H9 (cell line): ENCODE data around the gene CRY1. TPM values are rescaled to one million over a fixed set of nuclear protein-coding genes. Genes with fewer than 3 reads are reported as not detected.

Experiments
- DNase-seq: peaks from one replicate; pipeline ENCODE4 v3.0.0-alpha.2; 2017
- H2AFZ ChIP-seq: one replicate; pipeline ENCODE4 v1.6.1; 2013; ENCODE audit warnings: mild to moderate bottlenecking, low read length, control low read depth, moderate library complexity
- H2AK5ac ChIP-seq: 2 replicates; pipeline ENCODE4 v1.6.1; 2013; ENCODE audit warnings: low read length, control low read depth, mixed read lengths; ENCODE audit not compliant: insufficient read length
- H2BK120ac ChIP-seq: one replicate; pipeline ENCODE4 v1.6.1; 2013; ENCODE audit warnings: low read depth, mild to moderate bottlenecking, low read length, control low read depth, inconsistent platforms; ENCODE audit not compliant: poor library complexity, severe bottlenecking
- H2BK12ac ChIP-seq: 2 replicates; pipeline ENCODE4 v1.6.1; 2013; ENCODE audit warnings: low read length, control low read depth, mixed read lengths, low read depth; ENCODE audit not compliant: insufficient read length
- H2BK15ac ChIP-seq: 2 replicates; pipeline ENCODE4 v1.6.1; 2013; ENCODE audit warnings: low read depth, low read length, control low read depth
- H2BK20ac ChIP-seq: one replicate; pipeline ENCODE4 v1.6.1; 2013; ENCODE audit warnings: low read depth, mild to moderate bottlenecking, low read length, control low read depth, inconsistent platforms; ENCODE audit not compliant: poor library complexity, severe bottlenecking
- H2BK5ac ChIP-seq: 2 replicates; pipeline ENCODE4 v1.6.1; 2013; ENCODE audit warnings: low read length, control low read depth, mixed read lengths; ENCODE audit not compliant: insufficient read length
- H3K14ac ChIP-seq: 2 replicates; pipeline ENCODE4 v1.6.1; 2013; ENCODE audit warnings: low read length, control low read depth; ENCODE audit not compliant: insufficient read depth
- H3K18ac ChIP-seq: 2 replicates; pipeline ENCODE4 v1.6.1; 2013; ENCODE audit warnings: low read depth, mild to moderate bottlenecking, mixed read lengths, low read length, control low read depth; ENCODE audit not compliant: insufficient read length
- H3K23ac ChIP-seq: 2 replicates; pipeline ENCODE4 v1.6.1; 2013; ENCODE audit warnings: low read length, control low read depth, mixed read lengths, low read depth; ENCODE audit not compliant: insufficient read length
- H3K23me2 ChIP-seq: 2 replicates; pipeline ENCODE4 v1.6.1; 2013; ENCODE audit warnings: low read depth, mild to moderate bottlenecking, mixed read lengths, low read length, control low read depth; ENCODE audit not compliant: insufficient read length, poor library complexity, severe bottlenecking
- H3K27ac ChIP-seq: 2 replicates; pipeline ENCODE4 v1.5.1; 2013; ENCODE audit warnings: low read length, control low read depth, mixed read lengths, low read depth; ENCODE audit not compliant: insufficient read length
- H3K27me3 ChIP-seq: 2 replicates; pipeline ENCODE4 v1.6.1; 2013; ENCODE audit warnings: low read length, control low read depth, inconsistent platforms; ENCODE audit not compliant: insufficient read depth
- H3K4ac ChIP-seq: 2 replicates; pipeline ENCODE4 v1.6.1; 2013; ENCODE audit warnings: low read depth, mild to moderate bottlenecking, control low read depth, inconsistent platforms, low read length, moderate library complexity
- H3K4me1 ChIP-seq: 2 replicates; pipeline ENCODE4 v1.6.1; 2013; ENCODE audit warnings: low read length, control low read depth, inconsistent platforms; ENCODE audit not compliant: insufficient read depth
- H3K4me2 ChIP-seq: 2 replicates; pipeline ENCODE4 v1.6.1; 2013; ENCODE audit warnings: low read length, control low read depth, mixed read lengths; ENCODE audit not compliant: insufficient read length, insufficient read depth
- H3K56ac ChIP-seq: 2 replicates; pipeline ENCODE4 v1.6.1; 2013; ENCODE audit warnings: low read depth, mild to moderate bottlenecking, mixed read lengths, low read length, control low read depth; ENCODE audit not compliant: insufficient read length
- H3K79me1 ChIP-seq: 2 replicates; pipeline ENCODE4 v1.6.1; 2013; ENCODE audit warnings: low read depth, mild to moderate bottlenecking, moderate library complexity, low read length, control low read depth, inconsistent platforms; ENCODE audit not compliant: insufficient read depth, poor library complexity, severe bottlenecking
- H3K79me2 ChIP-seq: 2 replicates; pipeline ENCODE4 v1.6.1; 2013; ENCODE audit warnings: low read length, control low read depth, inconsistent platforms; ENCODE audit not compliant: insufficient read depth
- H3K9ac ChIP-seq: 2 replicates; pipeline ENCODE4 v1.6.1; 2013; ENCODE audit warnings: low read length, control low read depth, mixed read lengths; ENCODE audit not compliant: insufficient read length; ENCODE audit errors: extremely low read depth
- H3K9me3 ChIP-seq: one replicate; pipeline ENCODE4 v1.6.1; 2013; ENCODE audit warnings: low read depth, low read length, inconsistent platforms; ENCODE audit not compliant: control insufficient read depth
- H3T11ph ChIP-seq: one replicate; pipeline ENCODE4 v1.6.1; 2013; ENCODE audit warnings: mild to moderate bottlenecking, low read length, control low read depth, inconsistent platforms
- H4K20me1 ChIP-seq: one replicate; pipeline ENCODE4 v1.6.1; 2013; ENCODE audit not compliant: control insufficient read depth, insufficient read length, insufficient read depth
- H4K5ac ChIP-seq: 2 replicates; pipeline ENCODE4 v1.6.1; 2013; ENCODE audit warnings: low read depth, mild to moderate bottlenecking, mixed read lengths, low read length, control low read depth; ENCODE audit not compliant: insufficient read length
- H4K8ac ChIP-seq: replicated peaks from 2 replicates; pipeline ENCODE4 v1.6.1; 2013; ENCODE audit warnings: low read length, control low read depth, mixed read lengths, low read depth; ENCODE audit not compliant: insufficient read length
- H4K91ac ChIP-seq: 2 replicates; pipeline ENCODE4 v1.6.1; 2013; ENCODE audit warnings: low read depth, mild to moderate bottlenecking, moderate library complexity, mixed read lengths, low read length, control low read depth; ENCODE audit not compliant: insufficient read length
- H3K27ac Mint-ChIP-seq, 3 experiments: 2 replicates in 2 of 3; 3 replicates in 1 of 3; pipeline ENCODE4 v1.8.0; 2020 to 2021; ENCODE audit warnings: mixed read lengths in 3 of 3, mild to moderate bottlenecking in 1 of 3, moderate library complexity in 1 of 3
- H3K27me3 Mint-ChIP-seq: 2 replicates; pipeline ENCODE4 v1.8.0; 2021; ENCODE audit warnings: low read depth, mild to moderate bottlenecking, moderate library complexity, mixed read lengths
- H3K36me3 Mint-ChIP-seq, 3 experiments: 2 replicates in 2 of 3; 3 replicates in 1 of 3; pipeline ENCODE4 v1.8.0; 2020 to 2021; ENCODE audit warnings: low read depth in 3 of 3, mixed read lengths in 3 of 3; ENCODE audit not compliant: insufficient read depth in 1 of 3
- H3K4me1 Mint-ChIP-seq, 2 experiments: 2 replicates each; pipeline ENCODE4 v1.8.0; 2020; ENCODE audit warnings: mixed read lengths in 2 of 2
- H3K4me3 Mint-ChIP-seq, 2 experiments: 2 replicates in 1 of 2; 3 replicates in 1 of 2; pipeline ENCODE4 v1.8.0; 2020 to 2021; ENCODE audit warnings: mild to moderate bottlenecking in 2 of 2, mixed read lengths in 2 of 2, moderate library complexity in 1 of 2
- H3K9me3 Mint-ChIP-seq, 2 experiments: 2 replicates in 1 of 2; 3 replicates in 1 of 2; pipeline ENCODE4 v1.8.0; 2020; ENCODE audit warnings: mild to moderate bottlenecking in 2 of 2, mixed read lengths in 2 of 2, moderate library complexity in 1 of 2
- WGBS: extraction: QIAGEN DNeasy Blood & Tissue Kit; methylation state at CpG from one replicate; pipeline ENCODE4 v1.1.7; 2013; ENCODE audit warnings: missing lambda C conversion rate, low lambda C conversion rate, mixed read lengths; ENCODE audit not compliant: insufficient read length; ENCODE audit errors: extremely low coverage; 5-methylcytosine and 5-hydroxymethylcytosine counted together
- total RNA-seq: library from RNA; stranded (reverse); gene quantifications from 2 replicates; pipeline ENCODE4 v1.2.1, GENCODE V29; 2021
- TF ChIP-seq, protein P1 (sequence below): fragments of 200-600 bp; sonication (generic); conservative IDR thresholded peaks from 3 replicates; pipeline ENCODE4 v1.8.0; 2021; ENCODE audit warnings: antibody characterized with exemption, mild to moderate bottlenecking

Gene CRY1
- total RNA-seq, 1 experiment from 2014 or later = 23.5 TPM

DNA sequence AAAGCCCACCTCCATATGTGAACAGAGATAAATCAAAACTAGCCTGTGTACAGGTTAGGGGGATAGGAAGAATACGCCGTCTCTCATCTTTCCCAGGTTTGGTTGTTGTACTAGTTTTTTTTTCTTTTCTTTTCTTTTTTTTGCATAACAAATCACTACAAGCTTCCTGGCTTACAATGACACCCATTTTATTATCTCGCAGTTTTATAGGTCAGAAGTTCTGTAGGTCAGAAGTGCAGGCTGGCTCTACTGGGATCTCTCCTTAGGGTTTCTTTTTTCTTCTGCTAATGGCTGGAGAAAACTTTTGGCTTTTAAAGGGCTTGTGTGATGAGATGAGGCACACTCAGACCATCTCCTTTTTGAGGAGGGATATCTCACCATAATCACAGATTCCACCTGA, 25.7 kb upstream of the CRY1 start:
- Histone ChIP-seq H2AFZ (no peak overlapping the region), H2BK20ac (no peak overlapping the region), H3T11ph (no peak overlapping the region), H3K4me2 (no peak overlapping the region), H4K20me1 (no peaks in the 10 kb centered on the region), H4K5ac (no peak overlapping the region), H3K56ac (no peak overlapping the region), H3K9me3 (no peaks in the 10 kb centered on the region), H3K4ac (no peak overlapping the region), H2BK5ac (no peak overlapping the region), H3K27ac (no peak overlapping the region), H3K27me3 (no peaks in the 10 kb centered on the region), H2BK15ac (no peak overlapping the region), H3K18ac (no peak overlapping the region), H3K79me2 (no peaks in the 10 kb centered on the region), H2BK120ac (no peak overlapping the region), H3K14ac (no peak overlapping the region), H2AK5ac (no peak overlapping the region), H2BK12ac (no peak overlapping the region), H3K23me2 (no peaks in the 10 kb centered on the region), H3K23ac (no peak overlapping the region), H3K4me1 (no peaks in the 10 kb centered on the region), H3K79me1 (no peaks in the 10 kb centered on the region), H4K8ac (no peak overlapping the region), H4K91ac (no peak overlapping the region), H3K9ac (no peak overlapping the region)
- no peak overlapping the region for H3K27ac Mint-ChIP-seq
- TF ChIP-seq, protein P1, sequence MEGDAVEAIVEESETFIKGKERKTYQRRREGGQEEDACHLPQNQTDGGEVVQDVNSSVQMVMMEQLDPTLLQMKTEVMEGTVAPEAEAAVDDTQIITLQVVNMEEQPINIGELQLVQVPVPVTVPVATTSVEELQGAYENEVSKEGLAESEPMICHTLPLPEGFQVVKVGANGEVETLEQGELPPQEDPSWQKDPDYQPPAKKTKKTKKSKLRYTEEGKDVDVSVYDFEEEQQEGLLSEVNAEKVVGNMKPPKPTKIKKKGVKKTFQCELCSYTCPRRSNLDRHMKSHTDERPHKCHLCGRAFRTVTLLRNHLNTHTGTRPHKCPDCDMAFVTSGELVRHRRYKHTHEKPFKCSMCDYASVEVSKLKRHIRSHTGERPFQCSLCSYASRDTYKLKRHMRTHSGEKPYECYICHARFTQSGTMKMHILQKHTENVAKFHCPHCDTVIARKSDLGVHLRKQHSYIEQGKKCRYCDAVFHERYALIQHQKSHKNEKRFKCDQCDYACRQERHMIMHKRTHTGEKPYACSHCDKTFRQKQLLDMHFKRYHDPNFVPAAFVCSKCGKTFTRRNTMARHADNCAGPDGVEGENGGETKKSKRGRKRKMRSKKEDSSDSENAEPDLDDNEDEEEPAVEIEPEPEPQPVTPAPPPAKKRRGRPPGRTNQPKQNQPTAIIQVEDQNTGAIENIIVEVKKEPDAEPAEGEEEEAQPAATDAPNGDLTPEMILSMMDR = no peak
- H3K36me3 Mint-ChIP-seq = 0 out of 7 replicates have a peak, but pooled peaks cover 0 to 3% (median 0%) of the 10 kb centered on the region in 3 experiments
- H3K4me3 Mint-ChIP-seq = no peak overlapping the region
- H3K9me3 Mint-ChIP-seq = peaks cover 5 to 6% of the 10 kb centered on the region in 2 experiments; a peak in 4 of 5 replicates
- H3K4me1 Mint-ChIP-seq = peaks cover 17 to 18% of the 10 kb centered on the region in 2 experiments
- peaks cover 1% of the 10 kb centered on the region; the same call in 1 of the 2 replicates for H3K27me3 Mint-ChIP-seq
- DNase-seq = no peak
- no CpG with 5 or more reads among the region's 3 CpGs for WGBS
